GM21528 (cell line): Measurements from ENCODE around the gene BARHL1.

Experiments used
- ATAC-seq: cut with Tn5 transposase; IDR thresholded peaks from one replicate; pipeline ENCODE4 v1.9.1; 2021; ENCODE audit warnings: mild to moderate bottlenecking, moderate library complexity; ENCODE audit not compliant: unreplicated experiment, low FRiP score

The BARHL1 gene

DNA sequence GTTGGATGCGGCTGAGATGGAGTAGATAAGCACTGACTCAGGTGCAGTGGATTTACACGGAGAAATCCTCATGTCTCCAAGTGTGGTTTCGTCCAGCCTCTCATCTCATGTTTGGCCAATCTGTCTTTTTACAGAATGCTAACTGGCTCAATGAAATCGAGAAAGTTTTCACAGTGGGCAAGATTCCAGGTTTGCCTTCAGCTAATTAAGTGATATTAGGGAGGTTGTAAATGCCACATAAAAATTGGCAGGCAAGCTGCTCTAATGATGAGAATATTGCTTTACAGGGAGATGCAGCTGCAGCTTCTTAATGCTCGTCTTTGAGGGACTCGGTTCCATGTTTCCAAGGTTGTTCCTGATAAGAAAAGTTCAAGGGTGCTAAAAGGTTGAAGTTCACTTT lies 23.7 kb downstream of the BARHL1 start:
- no peak for ATAC-seq

- no peak for ATAC-seq
Measured at GRCh38 chr9:132609184-132609583, 26.8 kb downstream of the BARHL1 start.

GRCh38 chr9:132609829-132610228 lies 27.4 kb downstream of the BARHL1 start:
- ATAC-seq = no peak

DNA sequence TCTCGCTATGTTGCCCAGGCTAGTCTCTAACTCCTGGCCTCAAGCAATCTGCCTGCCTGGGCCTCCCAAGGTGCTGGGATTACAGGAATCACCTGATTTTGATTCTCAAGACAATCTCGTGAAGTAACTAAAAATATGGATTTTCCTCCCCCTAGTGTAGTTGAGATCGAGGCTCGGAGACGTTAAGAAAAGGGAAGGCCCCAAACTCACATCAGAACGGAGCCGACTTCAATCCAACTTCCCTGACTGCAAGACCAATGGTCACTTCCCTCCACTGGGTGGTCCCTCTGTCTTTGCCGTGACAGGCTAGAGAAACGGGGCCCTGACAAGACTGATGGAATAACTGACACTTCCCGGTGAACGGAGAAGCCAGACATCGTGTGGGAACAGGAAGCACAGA lies 28.3 kb downstream of the BARHL1 start:
- ATAC-seq = no peak

DNA sequence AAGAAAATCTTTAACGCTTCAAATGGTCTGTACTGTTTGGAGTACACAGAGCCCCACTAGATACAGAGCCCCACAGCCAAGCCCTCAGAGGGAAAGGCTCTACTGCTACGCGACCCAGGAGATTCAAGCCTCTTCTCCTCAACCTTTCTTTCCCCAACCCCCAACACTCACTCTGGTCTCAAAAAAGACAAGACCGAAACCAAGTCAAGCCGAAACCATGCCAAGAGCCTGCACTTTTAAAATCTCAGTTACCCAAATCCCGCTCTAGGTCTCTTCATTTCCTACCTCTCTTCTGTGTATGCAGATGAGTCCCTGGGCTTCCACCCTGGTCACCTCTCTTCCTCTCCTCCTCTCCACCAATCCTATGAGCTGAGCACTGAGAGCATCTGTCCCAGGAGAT lies 31.9 kb downstream of the BARHL1 start:
- no peak for ATAC-seq

DNA sequence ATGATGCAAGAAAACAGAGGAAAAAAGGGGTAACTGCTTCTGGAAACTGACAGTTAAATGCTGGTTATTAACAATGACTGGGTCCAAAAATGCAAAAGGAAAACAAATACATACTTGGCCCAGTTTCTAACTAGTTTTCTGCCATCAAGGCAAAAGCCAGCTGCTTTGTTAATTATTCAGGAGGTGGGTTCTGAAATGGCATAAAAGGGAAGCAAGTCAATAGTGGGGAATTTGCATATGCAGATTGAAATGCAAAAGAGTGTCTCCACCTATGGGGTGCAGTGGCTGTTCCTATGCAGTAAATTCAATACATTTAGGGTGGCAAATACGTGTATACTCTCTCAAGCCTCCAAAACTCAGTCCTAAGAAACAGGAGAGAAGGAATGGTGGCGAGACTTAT lies 33.4 kb downstream of the BARHL1 start:
- no peak for ATAC-seq

- ATAC-seq = no peak
Measured at GRCh38 chr9:132616725-132617124, 34.3 kb downstream of the BARHL1 start.

DNA sequence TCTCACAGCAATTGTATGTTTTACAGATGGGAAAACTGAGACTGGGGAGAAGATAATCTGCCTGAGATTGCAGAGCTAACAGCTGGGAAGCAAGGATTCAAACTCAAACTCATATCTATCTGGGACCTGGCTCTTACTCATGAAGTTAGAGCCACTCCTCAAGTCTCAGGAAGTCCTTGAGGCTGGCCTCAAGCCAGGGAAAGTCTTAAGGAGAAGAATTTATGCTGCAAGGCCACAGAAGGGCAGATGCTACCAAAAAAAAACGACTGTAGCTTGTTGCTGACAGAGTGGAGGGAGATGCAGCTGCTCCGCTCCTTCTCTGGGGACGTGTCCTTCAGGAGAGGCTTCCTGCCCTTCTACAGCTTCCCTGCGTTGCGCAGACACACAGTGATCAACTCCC lies 39.8 kb downstream of the BARHL1 start:
- ATAC-seq = no peak

GRCh38 chr9:132626285-132626684 lies 43.9 kb downstream of the BARHL1 start:
- ATAC-seq = no peak

DNA sequence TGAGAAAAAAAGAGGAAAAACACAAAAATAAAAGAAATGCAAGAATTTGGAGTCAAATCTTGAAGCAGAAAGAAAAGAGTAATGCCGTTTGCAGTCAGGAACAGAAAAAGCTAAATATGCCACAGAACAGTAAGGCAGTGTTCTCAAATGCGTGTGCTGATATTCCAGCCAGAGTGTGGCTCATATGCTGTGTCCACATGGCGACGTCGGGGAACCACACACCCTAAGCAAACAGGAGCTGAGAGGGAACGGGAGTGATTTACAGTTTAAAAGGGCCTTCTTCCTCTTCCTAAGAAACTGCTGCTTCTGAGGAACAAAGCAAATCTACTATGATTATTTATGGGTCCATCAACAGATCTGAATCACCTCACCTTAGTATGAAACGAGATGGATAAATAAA lies 44.7 kb downstream of the BARHL1 start:
- no peak for ATAC-seq

- ATAC-seq = no peak
Measured at GRCh38 chr9:132627594-132627993, 45.2 kb downstream of the BARHL1 start.

GRCh38 chr9:132628746-132629145 lies 46.3 kb downstream of the BARHL1 start:
- no peak for ATAC-seq

GRCh38 chr9:132630116-132630515 lies 47.7 kb downstream of the BARHL1 start:
- no peak for ATAC-seq

DNA sequence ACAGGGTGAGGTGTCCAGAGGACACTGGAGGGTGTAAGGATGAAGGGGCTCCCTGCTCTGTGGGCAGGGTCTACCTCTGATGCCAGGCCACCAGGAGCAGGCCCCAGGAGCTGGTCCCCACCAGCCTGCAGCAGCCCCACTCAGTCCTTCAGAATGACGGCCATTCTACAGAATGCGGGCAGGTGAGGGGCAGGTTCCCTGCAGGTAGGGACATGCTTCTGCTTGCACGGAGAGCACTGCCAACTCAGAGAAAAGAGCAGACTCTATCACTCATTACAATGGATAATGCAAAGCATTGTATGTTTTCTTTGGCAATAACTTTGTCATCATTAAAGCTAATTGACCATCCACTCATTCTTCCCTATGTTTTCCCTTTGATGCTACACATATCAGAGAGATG lies 48.4 kb downstream of the BARHL1 start:
- ATAC-seq = no peak

DNA sequence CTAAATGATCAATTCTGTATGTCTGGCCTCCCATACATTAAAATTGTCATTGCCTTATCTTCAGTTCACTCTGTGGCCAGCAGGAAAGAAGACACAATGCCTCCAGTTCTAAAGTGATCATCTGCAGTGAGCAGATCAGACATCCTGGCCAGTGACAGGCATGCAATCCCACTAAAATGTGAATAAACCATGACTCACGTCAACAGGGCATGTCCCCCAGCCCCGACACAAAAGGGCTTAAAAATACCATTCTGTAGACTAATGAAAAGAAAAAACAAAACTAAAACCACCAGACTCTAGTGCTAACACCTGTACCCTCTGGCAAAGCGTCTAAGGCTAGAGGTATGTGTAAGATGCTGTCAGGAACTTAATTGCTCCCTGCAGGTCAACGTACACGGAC lies 48.9 kb downstream of the BARHL1 start:
- no peak for ATAC-seq

- no peak for ATAC-seq
Measured at GRCh38 chr9:132631685-132632084, 49.3 kb downstream of the BARHL1 start.

DNA sequence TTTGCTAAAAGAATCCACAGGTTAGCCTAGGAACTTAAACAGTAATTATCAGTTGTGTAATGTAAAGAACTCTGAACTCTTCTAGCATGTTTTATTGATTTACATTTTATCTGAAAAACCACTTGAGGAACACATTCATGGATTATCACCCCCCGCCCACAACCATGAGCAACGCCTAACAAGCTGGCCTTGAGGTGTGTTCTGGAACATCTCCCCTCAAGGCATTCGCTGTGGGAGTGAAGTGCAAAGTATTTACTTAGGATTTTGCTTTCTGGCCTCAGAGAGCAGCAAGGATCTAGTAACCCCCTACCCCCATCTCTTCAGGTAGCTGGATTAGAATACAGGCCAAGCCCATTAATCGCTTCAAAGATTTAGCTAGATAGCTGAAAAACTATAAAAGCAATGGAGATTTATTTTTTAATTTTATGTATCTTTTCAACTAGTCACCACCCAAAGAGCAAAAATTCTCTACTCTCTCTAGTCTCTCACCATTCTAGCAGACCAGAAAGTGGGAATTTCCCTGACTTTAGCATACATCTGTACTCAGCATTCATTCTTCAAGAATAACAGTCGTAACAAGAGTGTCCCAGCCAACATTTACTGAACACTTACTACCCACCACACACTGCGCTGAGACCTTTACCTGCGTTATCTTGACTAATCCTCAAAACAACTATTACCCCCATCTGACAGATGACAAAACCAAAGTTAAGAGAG lies 50.2 kb downstream of the BARHL1 start:
- no peak for ATAC-seq

DNA sequence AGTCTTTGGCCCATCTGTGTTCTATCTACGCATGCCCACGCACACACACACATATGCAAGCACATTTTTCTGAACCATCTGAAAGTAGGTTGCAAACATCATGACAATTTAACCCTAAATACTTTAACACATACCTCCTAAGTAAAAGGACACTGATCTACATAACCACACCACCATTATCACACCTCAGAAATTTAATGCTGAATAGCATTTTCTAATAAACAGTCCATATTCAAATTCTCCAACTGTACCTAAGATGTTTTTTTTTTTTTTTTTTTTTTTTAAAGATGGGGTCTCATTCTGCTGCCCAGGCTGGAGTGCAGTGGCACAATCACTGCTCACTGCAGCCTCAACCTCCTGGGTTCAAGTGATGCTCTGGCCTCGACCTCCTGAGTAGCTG lies 51.9 kb downstream of the BARHL1 start:
- no peak for ATAC-seq

DNA sequence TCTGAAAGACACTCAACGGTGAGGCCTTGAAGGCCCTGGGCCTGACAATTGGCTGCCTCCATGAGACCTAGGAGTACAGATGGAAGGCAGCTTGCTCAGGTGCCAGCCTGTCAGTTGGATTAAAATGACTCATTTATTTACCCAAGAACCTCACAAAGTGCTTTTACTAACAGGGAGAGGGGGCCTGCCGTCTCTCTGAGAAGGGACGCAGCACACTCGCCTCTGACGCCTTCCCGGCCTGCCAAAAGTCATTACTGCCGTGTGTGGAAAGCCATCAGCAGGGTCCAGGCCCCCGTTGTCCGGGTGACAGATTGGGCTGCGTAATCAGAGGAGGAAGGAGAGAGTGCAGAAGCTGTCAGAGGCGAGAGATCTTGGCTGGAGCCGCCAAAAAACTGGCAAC lies 54.9 kb downstream of the BARHL1 start:
- ATAC-seq = no peak

DNA sequence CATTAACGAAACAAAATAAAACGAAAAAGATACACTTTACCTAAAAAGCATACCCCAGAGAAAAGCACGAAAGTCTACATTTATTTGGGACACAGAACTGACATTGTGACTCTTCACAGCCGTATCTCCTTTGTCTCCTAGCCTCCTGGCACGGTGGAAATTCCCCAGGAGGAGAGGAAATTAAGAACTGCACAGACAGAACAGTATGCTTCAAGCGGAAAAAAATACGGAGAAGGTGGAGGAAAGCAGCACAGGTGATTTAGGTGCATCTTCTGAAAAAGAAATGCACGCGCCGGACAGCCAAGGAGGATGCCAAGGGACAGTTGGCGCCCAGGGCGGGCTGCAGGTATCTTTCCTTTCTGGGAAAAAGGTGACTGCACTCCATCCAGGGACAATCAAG lies 55.4 kb downstream of the BARHL1 start:
- ATAC-seq = no peak

- no peak for ATAC-seq
Measured at GRCh38 chr9:132638240-132638639, 55.8 kb downstream of the BARHL1 start.

DNA sequence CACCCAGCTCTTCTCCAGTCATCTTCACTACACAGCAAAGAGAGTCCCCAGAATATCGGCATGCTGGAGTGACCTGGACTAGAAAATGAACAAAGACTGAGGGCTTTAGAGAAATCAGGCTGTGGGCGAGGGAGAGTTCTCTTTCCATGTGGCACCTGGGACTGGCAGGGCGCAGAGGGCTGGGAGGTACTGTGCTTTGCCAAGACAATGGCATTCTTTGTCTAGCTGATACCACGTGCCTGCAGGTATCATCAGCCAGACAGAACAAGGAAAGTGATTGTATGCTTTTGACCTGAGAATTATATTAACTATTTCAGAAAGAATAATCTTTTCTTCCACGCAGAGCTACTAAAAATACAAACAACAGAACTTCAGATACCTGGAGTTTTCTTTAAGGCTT lies 56.9 kb downstream of the BARHL1 start:
- no peak for ATAC-seq
